Measurements from ENCODE around the gene ITGB2.

Gene ITGB2

DNA sequence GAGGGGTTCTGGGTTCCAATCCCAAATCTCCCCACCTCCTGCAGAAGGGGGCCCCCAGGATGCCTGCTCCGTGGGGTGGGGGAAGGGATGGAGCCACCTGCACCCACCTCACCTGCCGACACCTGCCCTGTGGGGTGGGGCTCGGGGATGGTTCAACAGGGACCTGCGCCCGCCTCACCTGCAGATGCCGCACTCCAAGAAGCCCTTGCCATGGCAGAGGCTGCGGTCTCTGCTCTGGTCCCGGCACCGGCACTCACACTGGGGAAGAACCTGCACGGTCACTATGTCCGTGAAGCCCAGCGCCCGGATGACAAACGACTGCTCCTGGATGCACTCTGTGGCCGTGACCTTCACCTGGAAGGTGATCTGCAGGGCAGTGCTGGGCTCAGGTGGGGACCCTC, 29.1 kb downstream of the ITGB2 start:
- no peak overlapping the region for H3K27ac ChIP-seq (ENCODE audit: low read depth, low read length)
- peaks cover 13 to 29% (median 14%) of the 10 kb centered on the region in 5 donors for H3K27me3 ChIP-seq (ENCODE audit: control insufficient read depth in 5 of 5, insufficient read depth in 4 of 5, low read length in 5 of 5)
- no peak overlapping the region for H3K4me3 ChIP-seq (ENCODE audit: low read depth in 1 of 5, low read length in 5 of 5)
- H3K36me3 ChIP-seq (ENCODE audit: control insufficient read depth in 5 of 5, insufficient read depth in 5 of 5, low read length in 5 of 5): peaks cover 0 to 38% (median 0%) of the 10 kb centered on the region in 5 donors
- H3K9ac ChIP-seq (ENCODE audit: low read length in 5 of 5): no peak overlapping the region
- no peaks in the 10 kb centered on the region for H3K4me1 ChIP-seq (ENCODE audit: control insufficient read depth in 5 of 5, insufficient read depth in 5 of 5, low read length in 5 of 5)
- H3K9me3 ChIP-seq (ENCODE audit: control insufficient read depth in 5 of 5, low read length in 5 of 5): no peaks in the 10 kb centered on the region

DNA sequence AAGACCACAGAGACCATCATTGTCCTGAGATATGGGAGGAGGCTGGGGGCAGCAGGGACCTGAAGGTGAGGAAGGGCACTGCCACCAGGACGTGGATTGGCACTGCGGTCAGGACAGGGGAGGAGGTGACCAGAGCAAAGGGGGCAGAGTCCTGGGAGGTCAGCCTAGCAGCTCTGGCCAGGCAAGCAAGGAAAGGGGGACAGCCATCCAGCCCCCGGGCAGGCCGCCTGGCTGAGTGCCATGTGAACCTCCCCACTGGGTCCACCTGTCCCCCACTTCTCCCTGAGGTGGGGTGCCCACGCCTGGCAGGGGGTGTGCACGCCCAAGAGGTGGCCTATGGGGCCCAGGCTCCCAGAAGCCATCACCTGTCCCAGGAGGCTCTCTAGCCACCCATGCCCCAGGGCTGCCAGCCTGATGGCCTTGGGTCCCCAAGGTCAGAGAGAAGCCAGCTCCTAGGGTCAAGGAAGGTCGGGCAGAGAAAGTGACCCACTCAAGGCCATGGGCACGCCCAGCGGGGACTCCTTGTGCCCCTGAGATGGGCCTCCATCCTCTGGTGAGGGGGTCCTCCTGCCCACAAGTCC, 29.6 kb downstream of the ITGB2 start:
- Histone ChIP-seq H3K9me3 (ENCODE audit: control insufficient read depth in 5 of 5, low read length in 5 of 5) (no peaks in the 10 kb centered on the region), H3K4me1 (ENCODE audit: control insufficient read depth in 5 of 5, insufficient read depth in 5 of 5, low read length in 5 of 5) (no peaks in the 10 kb centered on the region), H3K27me3 (ENCODE audit: control insufficient read depth in 5 of 5, insufficient read depth in 4 of 5, low read length in 5 of 5) (peaks cover 12 to 32% (median 14%) of the 10 kb centered on the region in 5 donors), H3K27ac (ENCODE audit: low read depth, low read length) (no peak overlapping the region), H3K4me3 (ENCODE audit: low read depth in 1 of 5, low read length in 5 of 5) (no peak overlapping the region), H3K36me3 (ENCODE audit: control insufficient read depth in 5 of 5, insufficient read depth in 5 of 5, low read length in 5 of 5) (peaks cover 0 to 43% (median 0%) of the 10 kb centered on the region in 5 donors), H3K9ac (ENCODE audit: low read length in 5 of 5) (no peak overlapping the region)

DNA sequence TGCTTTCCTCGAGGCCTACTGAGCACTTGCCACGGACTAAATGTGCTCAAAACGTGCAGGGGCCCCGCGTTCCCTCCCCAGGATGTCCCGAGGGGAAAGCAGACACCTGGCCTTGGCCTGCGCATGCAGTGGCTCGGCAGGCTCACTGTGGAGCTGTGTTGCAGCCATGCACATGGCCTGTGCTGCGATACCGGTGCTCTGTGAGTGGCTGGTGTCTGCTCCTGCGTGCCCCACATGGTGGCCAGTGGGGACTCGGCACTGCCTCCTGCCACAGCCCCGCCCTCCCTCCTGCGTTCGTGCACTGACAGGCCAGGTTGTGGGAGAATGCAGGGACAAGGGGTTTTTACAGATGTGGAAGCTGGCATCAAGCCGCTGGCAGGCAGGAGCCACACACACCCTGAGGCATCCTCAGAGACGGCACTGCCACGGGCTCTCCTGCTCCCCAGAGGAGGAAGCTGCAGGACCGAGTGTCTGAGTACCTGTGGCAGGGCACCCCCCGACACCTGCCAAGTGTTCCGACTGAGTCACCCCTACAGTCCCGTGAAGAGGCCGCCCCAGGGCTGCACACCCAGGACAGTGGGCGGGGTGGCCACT, 30.3 kb downstream of the ITGB2 start:
- Histone ChIP-seq H3K27ac (ENCODE audit: low read depth, low read length) (no peak overlapping the region), H3K4me1 (ENCODE audit: control insufficient read depth in 5 of 5, insufficient read depth in 5 of 5, low read length in 5 of 5) (no peaks in the 10 kb centered on the region), H3K27me3 (ENCODE audit: control insufficient read depth in 5 of 5, insufficient read depth in 4 of 5, low read length in 5 of 5) (peaks cover 12 to 35% (median 14%) of the 10 kb centered on the region in 5 donors)

DNA sequence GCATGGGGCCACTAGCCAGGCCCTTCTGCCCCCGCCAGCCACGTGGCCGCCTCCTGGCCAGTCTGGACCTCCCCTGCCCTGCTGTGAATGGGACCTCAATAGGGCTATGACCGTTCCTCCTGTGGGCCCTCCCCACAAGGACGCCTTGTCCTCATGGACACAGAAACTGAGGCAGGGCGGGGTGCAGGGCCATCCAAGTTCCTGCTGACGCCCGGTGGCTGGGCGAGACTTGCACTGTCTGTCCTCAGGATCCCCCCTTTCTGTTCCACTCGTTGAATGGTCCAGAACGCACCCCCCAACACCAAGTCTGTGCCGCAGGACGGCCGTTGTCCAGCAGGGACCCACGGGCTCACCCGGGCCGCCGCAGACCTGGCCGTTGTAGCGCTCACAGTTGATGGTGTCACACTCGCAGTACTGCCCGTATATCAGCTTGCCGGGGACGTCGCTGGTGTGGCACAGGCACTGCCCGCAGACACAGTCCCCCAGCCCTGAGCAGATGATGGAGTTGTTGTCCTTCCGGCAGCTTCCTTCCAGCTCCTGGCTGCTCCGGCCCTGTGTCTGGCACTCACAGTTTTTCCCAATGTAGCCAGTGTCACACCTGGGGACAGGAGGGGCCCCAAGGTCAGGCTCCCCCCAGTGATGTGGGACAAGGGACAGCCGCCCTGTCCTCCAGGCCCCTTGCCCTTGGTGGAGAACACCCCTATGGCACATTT, 30.9 kb downstream of the ITGB2 start:
- H3K27me3 ChIP-seq (ENCODE audit: control insufficient read depth in 5 of 5, insufficient read depth in 4 of 5, low read length in 5 of 5): peaks cover 12 to 35% (median 14%) of the 10 kb centered on the region in 5 donors
- no peak overlapping the region for H3K9ac ChIP-seq (ENCODE audit: low read length in 5 of 5)
- H3K4me3 ChIP-seq (ENCODE audit: low read depth in 1 of 5, low read length in 5 of 5): no peak overlapping the region
- peaks cover 0 to 47% (median 0%) of the 10 kb centered on the region in 5 donors for H3K36me3 ChIP-seq (ENCODE audit: control insufficient read depth in 5 of 5, insufficient read depth in 5 of 5, low read length in 5 of 5)
- no peak overlapping the region for H3K27ac ChIP-seq (ENCODE audit: low read depth, low read length)
- no peaks in the 10 kb centered on the region for H3K9me3 ChIP-seq (ENCODE audit: control insufficient read depth in 5 of 5, low read length in 5 of 5)
- no peaks in the 10 kb centered on the region for H3K4me1 ChIP-seq (ENCODE audit: control insufficient read depth in 5 of 5, insufficient read depth in 5 of 5, low read length in 5 of 5)

More for the DNA sequence above, 30.3 kb downstream of the ITGB2 start:
- Histone ChIP-seq H3K9me3 (ENCODE audit: control insufficient read depth in 5 of 5, low read length in 5 of 5) (no peaks in the 10 kb centered on the region), H3K9ac (ENCODE audit: low read length in 5 of 5) (no peak overlapping the region), H3K4me3 (ENCODE audit: low read depth in 1 of 5, low read length in 5 of 5) (no peak overlapping the region), H3K36me3 (ENCODE audit: control insufficient read depth in 5 of 5, insufficient read depth in 5 of 5, low read length in 5 of 5) (peaks cover 0 to 49% (median 0%) of the 10 kb centered on the region in 5 donors)

DNA sequence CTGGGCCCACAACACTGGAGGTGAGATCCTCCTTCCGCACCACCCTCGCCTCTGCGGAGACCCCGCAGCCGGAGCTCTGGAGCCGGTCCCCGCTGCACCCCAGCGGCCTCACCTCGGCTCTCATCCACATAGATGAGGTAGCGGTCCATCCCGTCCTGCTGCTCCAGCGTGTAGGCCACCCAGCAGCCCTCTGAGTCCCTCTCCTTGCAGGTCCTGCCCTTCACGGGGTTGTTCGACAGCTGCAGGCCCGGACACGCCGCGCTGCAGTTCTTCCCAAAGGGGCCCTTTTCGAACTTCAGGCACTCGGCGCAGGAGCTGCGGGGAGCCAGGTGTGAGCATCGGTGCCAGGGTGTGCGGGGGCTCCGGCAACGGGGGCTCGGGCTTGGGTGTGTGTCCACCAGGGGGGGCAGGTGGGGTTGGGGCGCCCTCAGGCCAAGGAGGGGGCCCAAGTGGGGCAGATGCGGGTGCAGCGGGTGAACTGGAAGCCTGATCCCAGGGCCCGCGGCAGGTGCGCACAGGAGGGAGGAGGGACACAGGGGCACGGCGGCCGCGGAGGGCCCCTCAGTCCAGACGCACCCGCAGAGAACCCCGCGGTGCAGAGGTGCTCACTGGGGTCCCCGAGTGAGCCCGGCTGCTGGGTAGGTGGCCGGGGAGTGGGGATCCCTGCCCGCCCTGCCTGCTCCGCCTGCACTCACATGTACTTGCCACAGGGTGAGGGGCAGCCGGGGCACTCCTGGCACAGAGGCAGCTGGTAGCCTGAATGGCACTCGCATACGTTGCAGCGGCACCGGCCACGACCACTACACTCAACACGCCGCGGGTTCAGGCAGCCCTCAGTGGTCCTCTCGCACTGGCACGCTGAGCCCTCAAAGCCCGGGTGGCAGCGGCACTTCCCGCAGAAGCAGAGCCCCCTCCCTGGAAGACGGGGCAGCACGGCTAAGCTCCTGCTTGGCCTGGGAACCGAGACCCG, 31.8 kb downstream of the ITGB2 start:
- H3K27me3 ChIP-seq (ENCODE audit: control insufficient read depth in 5 of 5, insufficient read depth in 4 of 5, low read length in 5 of 5): peaks cover 12 to 35% (median 14%) of the 10 kb centered on the region in 5 donors

DNA sequence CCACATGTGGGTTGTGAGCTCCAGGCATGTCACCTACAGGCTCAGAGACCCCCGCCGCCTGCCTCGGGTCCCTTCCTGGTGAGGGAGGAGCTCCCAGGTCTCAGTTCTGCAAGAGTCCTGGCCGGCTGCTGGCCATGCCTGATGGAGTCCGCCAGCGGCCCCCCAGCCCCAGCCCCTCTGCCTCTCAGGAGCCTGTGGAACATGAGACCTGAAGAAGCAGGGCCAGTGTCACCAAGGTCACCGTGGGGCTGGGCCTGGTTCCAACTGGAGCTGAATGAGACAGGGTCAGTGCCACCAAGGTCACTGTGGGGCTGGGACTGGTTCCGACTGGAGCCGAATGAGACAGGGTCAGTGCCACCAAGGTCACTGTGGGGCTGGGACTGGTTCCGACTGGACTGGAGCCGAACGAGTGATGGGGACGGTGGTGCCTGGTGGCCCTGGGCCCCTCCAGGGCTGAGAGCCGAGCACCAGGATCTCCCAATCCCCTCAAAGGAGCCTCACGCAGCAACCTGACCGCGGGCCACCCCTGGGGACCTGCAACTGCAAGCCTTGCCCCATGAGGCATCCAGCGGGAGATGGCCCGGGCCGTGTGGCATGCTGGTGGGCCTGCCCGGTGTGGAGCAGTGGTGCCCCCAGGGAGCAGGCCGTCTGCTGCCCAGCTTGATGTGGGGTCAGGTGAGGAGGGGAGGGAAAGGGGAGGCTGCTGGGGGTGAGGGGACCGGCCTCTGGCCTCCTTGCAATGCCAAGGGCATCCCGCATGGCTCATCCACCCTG, 32.7 kb downstream of the ITGB2 start:
- peaks cover 10 to 35% (median 14%) of the 10 kb centered on the region in 5 donors for H3K27me3 ChIP-seq (ENCODE audit: control insufficient read depth in 5 of 5, insufficient read depth in 4 of 5, low read length in 5 of 5)
- no peaks in the 10 kb centered on the region for H3K9me3 ChIP-seq (ENCODE audit: control insufficient read depth in 5 of 5, low read length in 5 of 5)
- H3K27ac ChIP-seq (ENCODE audit: low read depth, low read length): no peak overlapping the region
- no peak overlapping the region for H3K4me3 ChIP-seq (ENCODE audit: low read depth in 1 of 5, low read length in 5 of 5)
- H3K36me3 ChIP-seq (ENCODE audit: control insufficient read depth in 5 of 5, insufficient read depth in 5 of 5, low read length in 5 of 5): peaks cover 0 to 40% (median 0%) of the 10 kb centered on the region in 5 donors
- H3K9ac ChIP-seq (ENCODE audit: low read length in 5 of 5): no peak overlapping the region
- H3K4me1 ChIP-seq (ENCODE audit: control insufficient read depth in 5 of 5, insufficient read depth in 5 of 5, low read length in 5 of 5): peaks cover 0 to 4% (median 0%) of the 10 kb centered on the region in 5 donors

More for the DNA sequence above, 31.8 kb downstream of the ITGB2 start:
- no peaks in the 10 kb centered on the region for H3K4me1 ChIP-seq (ENCODE audit: control insufficient read depth in 5 of 5, insufficient read depth in 5 of 5, low read length in 5 of 5)
- H3K9me3 ChIP-seq (ENCODE audit: control insufficient read depth in 5 of 5, low read length in 5 of 5): no peaks in the 10 kb centered on the region
- H3K4me3 ChIP-seq (ENCODE audit: low read depth in 1 of 5, low read length in 5 of 5): no peak overlapping the region
- no peak overlapping the region for H3K9ac ChIP-seq (ENCODE audit: low read length in 5 of 5)
- no peak overlapping the region for H3K27ac ChIP-seq (ENCODE audit: low read depth, low read length)
- peaks cover 0 to 40% (median 0%) of the 10 kb centered on the region in 5 donors for H3K36me3 ChIP-seq (ENCODE audit: control insufficient read depth in 5 of 5, insufficient read depth in 5 of 5, low read length in 5 of 5)

DNA sequence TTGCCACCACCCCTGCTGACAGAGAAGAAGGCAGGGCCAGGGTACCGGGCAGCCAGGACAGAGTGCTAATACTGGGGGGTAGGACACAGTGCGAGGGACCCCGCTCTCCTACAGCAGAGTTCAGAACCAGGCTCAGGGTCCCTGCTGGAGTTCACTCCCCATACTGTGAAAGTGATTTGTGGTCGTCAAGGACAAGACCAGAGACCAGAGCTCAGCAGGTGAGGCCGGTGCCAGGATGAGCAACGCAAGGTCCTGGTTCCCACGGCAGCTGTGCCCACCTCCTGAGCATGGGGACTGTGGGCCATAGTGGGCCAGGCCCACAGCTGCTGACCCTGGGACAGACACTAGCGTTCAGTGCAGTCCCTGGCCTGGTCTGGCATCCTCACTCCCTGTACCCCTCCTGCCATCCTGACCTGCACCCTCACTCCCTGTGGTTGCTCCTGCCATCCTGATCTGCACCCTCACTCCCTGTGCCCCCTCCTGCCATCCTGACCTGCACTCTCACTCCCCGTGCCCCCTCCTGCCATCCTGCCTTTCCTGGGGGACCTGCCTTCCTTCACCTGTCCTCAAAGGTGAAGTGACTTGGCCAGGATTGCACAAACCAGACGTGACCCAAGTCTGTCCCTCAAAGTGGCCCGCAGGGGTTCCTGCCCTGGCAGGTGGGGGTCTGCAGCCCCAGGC, 33.4 kb downstream of the ITGB2 start:
- H3K4me1 ChIP-seq (ENCODE audit: control insufficient read depth in 5 of 5, insufficient read depth in 5 of 5, low read length in 5 of 5): peaks cover 0 to 10% (median 5%) of the 10 kb centered on the region in 5 donors
- H3K27ac ChIP-seq (ENCODE audit: low read depth, low read length): no peak overlapping the region
- peaks cover 0 to 40% (median 0%) of the 10 kb centered on the region in 5 donors for H3K36me3 ChIP-seq (ENCODE audit: control insufficient read depth in 5 of 5, insufficient read depth in 5 of 5, low read length in 5 of 5)
- H3K27me3 ChIP-seq (ENCODE audit: control insufficient read depth in 5 of 5, insufficient read depth in 4 of 5, low read length in 5 of 5): peaks cover 10 to 35% (median 14%) of the 10 kb centered on the region in 5 donors
- H3K4me3 ChIP-seq (ENCODE audit: low read depth in 1 of 5, low read length in 5 of 5): no peak overlapping the region
- H3K9ac ChIP-seq (ENCODE audit: low read length in 5 of 5): no peak overlapping the region
- H3K9me3 ChIP-seq (ENCODE audit: control insufficient read depth in 5 of 5, low read length in 5 of 5): no peaks in the 10 kb centered on the region

DNA sequence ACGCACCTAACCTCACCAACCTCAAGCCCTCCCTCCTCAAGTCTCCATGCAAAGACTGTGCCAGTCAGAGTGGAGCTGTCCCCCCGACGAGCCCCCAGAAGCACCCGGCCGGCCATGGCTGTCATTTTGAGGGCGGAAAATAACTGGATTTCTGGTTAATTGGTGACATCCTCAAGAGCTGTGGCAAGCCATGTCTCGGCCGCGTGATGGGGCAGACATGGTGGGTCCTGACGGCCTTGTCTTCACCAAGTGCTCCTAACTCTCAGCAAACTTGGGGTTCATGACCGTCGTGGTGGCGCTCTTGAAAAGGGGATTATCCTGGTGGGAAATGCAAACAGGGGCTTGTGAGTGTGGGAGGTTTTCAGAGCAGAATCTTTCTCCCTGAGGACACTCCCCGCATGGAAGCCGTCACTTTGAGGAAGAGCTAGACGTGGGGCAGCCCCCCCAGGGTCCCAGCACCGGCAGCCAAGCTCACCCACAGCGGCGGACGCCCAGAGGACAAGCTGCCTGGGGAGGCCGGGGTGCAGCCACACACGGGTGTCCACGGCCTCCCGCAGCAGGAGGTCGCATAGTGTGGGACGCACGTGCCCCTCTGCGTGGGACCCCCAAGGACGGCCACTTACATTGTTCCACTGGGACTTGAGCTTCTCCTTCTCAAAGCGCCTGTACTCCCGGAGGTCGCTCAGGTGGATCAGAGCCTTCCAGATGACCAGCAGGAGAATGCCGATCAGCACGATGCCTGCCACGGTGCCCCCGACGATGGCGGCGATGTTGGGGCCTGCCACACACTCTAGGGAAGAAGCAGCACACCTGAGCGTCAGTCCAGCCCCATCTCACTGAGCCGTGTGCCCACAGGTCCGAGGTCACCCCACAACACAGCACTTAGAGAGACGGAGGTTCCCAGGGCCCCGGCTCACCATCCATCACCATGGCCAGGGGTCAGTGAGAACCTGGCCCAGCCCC, 34.3 kb downstream of the ITGB2 start:
- Histone ChIP-seq H3K27me3 (ENCODE audit: control insufficient read depth in 5 of 5, insufficient read depth in 4 of 5, low read length in 5 of 5) (peaks cover 6 to 31% (median 10%) of the 10 kb centered on the region in 5 donors), H3K9me3 (ENCODE audit: control insufficient read depth in 5 of 5, low read length in 5 of 5) (no peaks in the 10 kb centered on the region), H3K27ac (ENCODE audit: low read depth, low read length) (no peak overlapping the region), H3K4me1 (ENCODE audit: control insufficient read depth in 5 of 5, insufficient read depth in 5 of 5, low read length in 5 of 5) (peaks cover 0 to 18% (median 12%) of the 10 kb centered on the region in 5 donors), H3K9ac (ENCODE audit: low read length in 5 of 5) (no peak overlapping the region), H3K36me3 (ENCODE audit: control insufficient read depth in 5 of 5, insufficient read depth in 5 of 5, low read length in 5 of 5) (peaks cover 0 to 36% (median 0%) of the 10 kb centered on the region in 5 donors), H3K4me3 (ENCODE audit: low read depth in 1 of 5, low read length in 5 of 5) (no peak overlapping the region)
